OCI-LY7 (cell line): Measurements from ENCODE around the gene SLC8B1. TPM values are rescaled to one million over a fixed set of nuclear protein-coding genes. Genes with fewer than 3 reads are reported as not detected.

ENCODE experiments used
- BruUV-seq: library from RNA; stranded (reverse); fragments of 400-500 nt; replicated peaks from 2 replicates; lab custom pipeline; 2021; lab: Mats Ljungman, UMichigan
- CTCF ChIA-PET: fragments of 300-600 bp; sonication (Branson Sonifier 250); formaldehyde crosslinking; loops from one replicate; lab custom pipeline; 2022; ENCODE audit warnings: antibody characterized with exemption; ENCODE audit not compliant: unreplicated experiment; lab: Charles Lee
- POLR2A ChIA-PET: fragments of 300-600 bp; sonication (Branson Sonifier 250); formaldehyde crosslinking; loops from one replicate; lab custom pipeline; 2022; ENCODE audit warnings: antibody characterized with exemption; lab: Charles Lee
- DNase-seq: peaks from one replicate; pipeline ENCODE4 v3.0.0-alpha.2; 2015; ENCODE audit warnings: low spot score
- H2AFZ ChIP-seq: fragments of 200-600 bp; sonication (generic), shearing (Covaris generic); 2 replicates; pipeline ENCODE4 v1.6.1; 2014; ENCODE audit warnings: mild to moderate bottlenecking, antibody characterized with exemption, low read length, moderate library complexity
- H3K27ac ChIP-seq: fragments of 200-600 bp; sonication (generic); 2 replicates; pipeline ENCODE4 v1.5.1; 2014; ENCODE audit warnings: mixed run types, low read depth, mild to moderate bottlenecking, moderate library complexity, low read length, inconsistent platforms; ENCODE audit not compliant: poor library complexity, severe bottlenecking
- H3K36me3 ChIP-seq: fragments of 200-600 bp; sonication (generic); 2 replicates; pipeline ENCODE4 v1.6.1; 2014; ENCODE audit warnings: mild to moderate bottlenecking, antibody characterized with exemption, low read length, moderate library complexity, mixed read lengths; ENCODE audit not compliant: insufficient read depth
- H3K4me1 ChIP-seq: fragments of 200-600 bp; sonication (generic); 2 replicates; pipeline ENCODE4 v1.5.1; 2014; ENCODE audit warnings: mild to moderate bottlenecking, low read length; ENCODE audit not compliant: insufficient read depth, poor library complexity, severe bottlenecking
- H3K4me2 ChIP-seq: fragments of 200-600 bp; sonication (generic); 2 replicates; pipeline ENCODE4 v1.6.1; 2014; ENCODE audit warnings: mild to moderate bottlenecking, low read length
- H3K4me3 ChIP-seq: fragments of 200-600 bp; sonication (generic); 2 replicates; pipeline ENCODE4 v1.5.1; 2014; ENCODE audit warnings: mild to moderate bottlenecking, low read depth, low read length; ENCODE audit not compliant: poor library complexity, severe bottlenecking
- H3K79me2 ChIP-seq: fragments of 200-600 bp; sonication (generic); 2 replicates; pipeline ENCODE4 v1.6.1; 2016; ENCODE audit warnings: low read depth, mild to moderate bottlenecking, low read length, moderate library complexity, mixed read lengths; ENCODE audit not compliant: insufficient read depth
- H3K9me2 ChIP-seq: fragments of 200-600 bp; sonication (generic); 2 replicates; pipeline ENCODE4 v1.6.1; 2016; ENCODE audit warnings: mild to moderate bottlenecking, low read length, mixed read lengths; ENCODE audit not compliant: insufficient read depth
- H3K9me3 ChIP-seq: fragments of 200-600 bp; sonication (generic); 2 replicates; pipeline ENCODE4 v1.6.1; 2014; ENCODE audit warnings: mild to moderate bottlenecking, mixed run types, low read length, mixed read lengths
- H4K20me1 ChIP-seq: fragments of 200-600 bp; sonication (generic); 2 replicates; pipeline ENCODE4 v1.6.1; 2014; ENCODE audit warnings: mild to moderate bottlenecking, antibody characterized with exemption, low read length, moderate library complexity, mixed read lengths; ENCODE audit not compliant: insufficient read depth
- CTCF ChIP-seq: fragments of 200-600 bp; sonication (generic); conservative IDR thresholded peaks from 2 replicates; pipeline ENCODE4 v1.5.1; 2014; ENCODE audit warnings: mild to moderate bottlenecking, antibody characterized with exemption, low read length, moderate library complexity, mixed read lengths
- EZH2phosphoT487 ChIP-seq: fragments of 200-600 bp; sonication (generic); IDR thresholded peaks from 2 replicates; pipeline ENCODE4 v1.6.1; 2018; ENCODE audit warnings: low read depth, borderline replicate concordance, mild to moderate bottlenecking, mixed run types, antibody characterized with exemption, low read length, moderate library complexity, mixed read lengths
- intact Hi-C: fragments of 100-400 bp; cut with micrococcal nuclease; formaldehyde crosslinking; loops from one replicate; pipeline ENCODE4 v1.10.0; 2022; ENCODE audit not compliant: unreplicated experiment
- total RNA-seq, 2 experiments: library from RNA; depleted of rRNA in 1 of 2; stranded (reverse); fragments of >200 nt in 1 of 2; shearing (Covaris generic) in 1 of 2; gene quantifications; 2 replicates each; pipeline ENCODE4 v1.2.3, GENCODE V29; 2014 to 2022

The SLC8B1 gene
- total RNA-seq, 2 experiments from 2014 or later: 47.1 to 57.2 TPM

GRCh38 chr12:113329791-113330417 is 5.0 kb downstream of the SLC8B1 start:
- H2AFZ ChIP-seq: no peak overlapping the region
- no peaks in the 10 kb centered on the region for H3K9me3 ChIP-seq
- ChIA-PET CTCF (no interaction called here), POLR2A (interaction anchor here (0.6 kb wide), 1 partner anchor 242 kb away, joined by 3 read pairs; no protein-coding TSS in a partner anchor)
- H4K20me1 ChIP-seq: 0 out of 2 replicates have a peak, but pooled peaks cover 4% of the 10 kb centered on the region
- TF ChIP-seq EZH2phosphoT487 (no peak), CTCF (no peak)
- H3K4me1 ChIP-seq: peaks cover 32% of the 10 kb centered on the region
- no TSS peak for BruUV-seq
- peaks cover 19% of the 10 kb centered on the region; the same call in 1 of the 2 replicates for H3K79me2 ChIP-seq
- no peak overlapping the region for H3K27ac ChIP-seq
- H3K36me3 ChIP-seq: peaks cover 73% of the 10 kb centered on the region
- no peak for DNase-seq
- H3K4me2 ChIP-seq: no peak overlapping the region
- intact Hi-C loops: loop anchor here (5.0 kb wide), 1 partner anchor 133 kb away; no protein-coding TSS in a partner anchor
- no peak overlapping the region for H3K4me3 ChIP-seq
- no peaks in the 10 kb centered on the region for H3K9me2 ChIP-seq

- intact Hi-C loops: no loop called here
- TF ChIP-seq CTCF (no peak), EZH2phosphoT487 (no peak)
- Histone ChIP-seq H2AFZ (no peak overlapping the region), H3K79me2 (peaks cover 14% of the 10 kb centered on the region; the same call in 1 of the 2 replicates), H3K9me3 (no peaks in the 10 kb centered on the region), H3K4me1 (peaks cover 39% of the 10 kb centered on the region), H3K9me2 (no peaks in the 10 kb centered on the region), H3K27ac (no peak overlapping the region), H4K20me1 (0 out of 2 replicates have a peak, but pooled peaks cover 4% of the 10 kb centered on the region), H3K4me2 (no peak overlapping the region), H3K4me3 (no peak overlapping the region), H3K36me3 (peaks cover 76% of the 10 kb centered on the region)
- ChIA-PET POLR2A (interaction anchor here (0.6 kb wide), 1 partner anchor 241 kb away, joined by 3 read pairs; no protein-coding TSS in a partner anchor), CTCF (no interaction called here)
- no TSS peak for BruUV-seq
- no peak for DNase-seq
Observed at GRCh38 chr12:113329022-113329790, 5.7 kb downstream of the SLC8B1 start.
